ENCODE results near the gene GNB3.

Gene GNB3

DNA sequence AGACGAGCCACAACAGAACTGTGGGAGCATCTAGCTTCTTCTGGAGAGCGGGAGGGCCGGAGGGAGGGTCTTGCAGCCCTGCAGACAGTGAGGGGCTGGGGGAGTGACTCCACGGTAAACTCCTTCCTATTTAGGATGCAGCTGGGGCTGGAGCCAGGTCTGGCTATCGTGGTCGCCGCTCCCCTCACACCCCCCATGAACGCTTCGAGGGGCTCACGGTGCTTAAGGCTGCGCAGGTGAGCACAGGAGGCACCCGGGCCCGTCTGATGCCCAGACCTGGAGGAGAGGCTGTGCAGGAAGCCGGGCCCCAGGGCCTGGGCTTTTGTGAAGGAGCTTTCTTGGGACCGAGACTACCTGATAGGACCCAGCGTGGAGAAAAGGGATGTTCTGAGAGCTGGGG lies 3.9 kb upstream of the GNB3 start:
- no peak for DNase-seq (ENCODE audit: low spot score)

DNA sequence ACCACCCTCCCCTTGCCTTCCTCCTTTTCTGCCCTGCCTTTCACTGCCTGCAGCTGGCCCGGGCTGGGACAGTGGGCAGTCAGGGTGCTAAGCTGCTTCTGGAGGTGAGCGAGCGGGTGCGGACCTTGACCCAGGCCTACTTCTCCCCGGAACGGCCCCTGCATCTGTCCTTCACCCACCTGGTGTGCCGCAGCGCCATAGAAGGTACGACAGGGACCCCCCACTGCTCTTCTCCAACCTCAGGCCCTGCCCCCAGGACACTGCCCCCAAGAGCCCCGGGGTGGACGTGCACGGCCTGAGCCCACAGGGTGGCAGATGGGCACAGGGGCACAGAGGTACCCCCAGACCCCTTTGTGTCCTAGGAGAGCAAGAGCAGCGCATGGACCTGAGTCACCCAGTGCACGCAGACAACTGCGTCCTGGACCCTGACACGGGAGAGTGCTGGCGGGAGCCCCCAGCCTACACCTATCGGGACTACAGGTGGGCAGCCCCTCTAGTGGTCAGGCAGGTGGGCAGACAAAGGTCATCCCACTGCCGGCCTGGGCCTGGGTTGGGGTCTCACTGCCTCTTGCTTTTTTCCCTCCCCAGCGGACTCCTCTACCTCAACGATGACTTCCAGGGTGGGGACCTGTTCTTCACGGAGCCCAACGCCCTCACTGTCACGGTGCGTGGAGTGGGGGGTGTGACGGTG lies 3.2 kb upstream of the GNB3 start:
- DNase-seq (ENCODE audit: low spot score) = no peak

DNA sequence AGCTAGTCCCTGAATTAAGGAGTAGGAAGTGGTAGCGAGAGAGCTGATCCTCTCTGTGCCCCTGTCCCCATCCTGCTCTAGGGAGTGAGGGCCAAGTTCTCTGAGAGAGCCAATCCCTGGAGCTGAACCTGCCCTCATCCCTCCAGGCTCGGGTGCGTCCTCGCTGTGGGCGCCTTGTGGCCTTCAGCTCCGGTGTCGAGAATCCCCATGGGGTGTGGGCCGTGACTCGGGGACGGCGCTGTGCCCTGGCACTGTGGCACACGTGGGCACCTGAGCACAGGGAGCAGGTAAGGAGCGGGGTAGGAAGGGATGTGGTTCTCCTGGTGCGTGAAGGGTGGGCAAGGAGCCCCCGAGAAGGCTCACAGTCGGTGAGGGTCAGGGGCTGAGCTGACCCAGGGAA lies 1.9 kb upstream of the GNB3 start:
- no peak for DNase-seq (ENCODE audit: low spot score)

DNA sequence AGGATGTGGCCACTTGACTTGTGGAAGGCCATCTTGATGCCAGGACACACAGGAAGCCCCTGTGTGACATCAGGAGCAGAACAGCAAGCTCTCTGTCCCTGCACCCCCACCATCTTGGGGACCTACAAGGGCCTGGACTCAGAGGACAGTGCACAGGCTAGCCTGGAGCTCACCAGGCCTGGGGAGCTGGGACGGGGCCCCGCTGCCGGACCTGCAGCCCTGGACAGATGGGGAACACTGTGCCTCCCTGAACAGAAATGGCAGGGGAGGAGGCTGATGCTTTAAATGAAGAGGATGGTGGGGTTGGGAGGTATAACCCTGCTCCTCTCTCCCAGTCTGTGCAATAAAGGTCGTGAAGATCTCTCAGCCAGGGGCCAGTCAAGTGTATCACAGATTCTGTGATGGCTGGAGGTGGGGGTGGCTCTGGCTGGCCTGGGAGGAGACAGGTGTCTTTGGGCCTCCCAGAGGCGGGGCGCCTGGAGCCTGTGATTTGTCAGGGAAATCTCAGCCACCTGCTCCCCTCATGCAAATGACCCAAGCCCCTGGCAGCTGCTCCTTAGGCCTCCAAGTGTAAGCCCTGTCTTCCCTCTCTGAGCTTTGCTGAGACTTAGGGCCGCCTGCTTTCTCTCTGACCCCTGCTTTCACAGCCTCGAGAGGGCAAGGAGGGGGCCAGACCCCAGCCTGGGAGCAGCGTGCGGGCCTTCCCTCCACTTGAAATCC lies 1.1 kb upstream of the GNB3 start:
- DNase-seq (ENCODE audit: low spot score) = peak; percentile 90

DNA sequence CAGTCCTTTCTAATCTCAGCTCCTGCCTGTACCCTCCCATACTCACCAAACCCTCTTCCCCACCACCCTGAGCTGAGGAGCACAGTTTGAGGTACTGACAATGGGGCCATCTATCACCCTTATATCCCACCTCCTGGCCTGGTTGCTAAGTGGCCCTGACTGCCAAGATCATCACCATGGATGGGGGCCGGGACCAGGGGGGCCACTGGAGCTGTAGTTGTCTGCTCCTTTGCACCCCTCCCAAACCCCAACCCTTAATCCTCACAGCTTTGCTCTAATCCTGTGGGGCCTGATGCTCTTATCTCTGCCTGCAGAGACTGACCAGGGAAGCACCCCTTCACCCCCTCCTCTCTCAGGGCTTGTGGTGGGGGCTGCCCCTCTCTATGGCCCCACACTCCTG lies 395 bp upstream of the GNB3 start:
- DNase-seq (ENCODE audit: low spot score) = no peak

DNA sequence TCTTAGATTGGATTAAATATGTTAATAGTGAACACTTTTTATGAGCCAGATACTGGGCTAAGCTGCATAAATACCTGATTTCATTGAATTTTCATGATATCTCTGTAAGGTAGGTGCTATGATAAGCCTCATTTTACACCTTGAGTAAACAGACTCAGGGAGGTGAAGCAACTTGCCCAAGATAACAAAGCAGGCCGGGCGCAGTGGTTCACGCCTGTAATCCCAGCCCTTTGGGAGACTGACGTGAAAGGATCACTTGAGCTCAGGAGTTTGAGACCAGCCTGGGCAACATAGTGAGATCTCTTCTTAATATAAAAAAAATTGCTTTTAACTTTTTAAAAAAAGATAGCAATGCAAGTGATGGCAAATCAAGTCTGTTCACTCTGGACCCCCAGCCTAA lies 1.4 kb downstream of the GNB3 start:
- DNase-seq (ENCODE audit: low spot score) = no peak

DNA sequence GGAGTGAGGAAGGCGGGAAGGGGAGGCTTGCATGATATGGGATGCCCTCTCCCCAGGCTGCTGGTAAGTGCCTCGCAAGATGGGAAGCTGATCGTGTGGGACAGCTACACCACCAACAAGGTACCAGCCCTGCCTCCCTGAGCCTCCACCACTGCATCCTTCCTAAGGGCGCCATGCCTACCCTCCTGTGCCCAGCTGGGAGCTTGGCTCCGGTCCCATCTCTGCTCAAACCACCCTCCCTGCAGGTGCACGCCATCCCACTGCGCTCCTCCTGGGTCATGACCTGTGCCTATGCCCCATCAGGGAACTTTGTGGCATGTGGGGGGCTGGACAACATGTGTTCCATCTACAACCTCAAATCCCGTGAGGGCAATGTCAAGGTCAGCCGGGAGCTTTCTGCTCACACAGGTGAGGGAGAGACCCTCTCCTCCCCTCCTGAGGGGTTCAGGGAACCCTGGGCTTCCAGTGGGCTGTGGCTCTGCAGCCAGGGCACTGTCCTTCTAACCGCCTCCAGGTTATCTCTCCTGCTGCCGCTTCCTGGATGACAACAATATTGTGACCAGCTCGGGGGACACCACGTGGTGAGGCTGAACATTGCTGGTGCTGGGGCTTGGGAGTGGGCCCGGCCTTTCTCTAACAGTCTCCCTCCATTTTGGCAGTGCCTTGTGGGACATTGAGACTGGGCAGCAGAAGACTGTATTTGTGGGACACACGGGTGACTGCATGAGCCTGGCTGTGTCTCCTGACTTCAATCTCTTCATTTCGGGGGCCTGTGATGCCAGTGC lies 2.6 kb downstream of the GNB3 start:
- peak; percentile 59 for DNase-seq (ENCODE audit: low spot score)

DNA sequence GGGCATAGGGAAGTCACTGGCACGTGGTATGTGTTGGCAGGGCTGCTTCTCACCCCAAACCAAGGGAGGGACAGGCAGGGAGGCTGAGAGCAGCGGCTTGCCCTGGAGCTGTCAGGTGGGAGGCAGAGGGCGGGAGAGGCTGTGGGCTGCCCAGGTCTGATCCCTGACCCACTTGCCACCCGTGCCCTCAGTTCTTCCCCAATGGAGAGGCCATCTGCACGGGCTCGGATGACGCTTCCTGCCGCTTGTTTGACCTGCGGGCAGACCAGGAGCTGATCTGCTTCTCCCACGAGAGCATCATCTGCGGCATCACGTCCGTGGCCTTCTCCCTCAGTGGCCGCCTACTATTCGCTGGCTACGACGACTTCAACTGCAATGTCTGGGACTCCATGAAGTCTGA lies 4.7 kb downstream of the GNB3 start:
- no peak for DNase-seq (ENCODE audit: low spot score)

DNA sequence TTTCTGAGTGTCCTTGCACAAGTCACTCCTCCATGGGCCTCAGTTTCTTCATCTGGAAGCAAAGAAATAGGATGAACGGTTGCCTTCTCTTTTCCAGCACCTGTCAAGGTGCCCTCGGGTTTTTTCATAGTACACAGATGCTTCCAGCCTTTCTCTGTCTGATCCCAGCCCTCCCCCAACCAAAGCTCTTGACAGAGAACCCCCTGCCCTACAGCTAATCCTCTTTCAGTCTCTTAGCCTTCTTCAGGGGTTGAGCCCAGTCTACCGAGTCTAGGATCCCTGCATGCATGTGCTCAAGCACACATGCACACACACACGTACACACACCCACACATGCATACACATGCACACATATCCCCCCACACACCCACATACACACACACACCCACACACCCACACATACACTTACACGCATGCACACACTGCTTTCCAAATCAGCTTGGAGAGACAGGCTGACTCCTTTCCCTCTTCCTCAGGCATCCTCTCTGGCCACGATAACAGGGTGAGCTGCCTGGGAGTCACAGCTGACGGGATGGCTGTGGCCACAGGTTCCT lies 5.7 kb downstream of the GNB3 start:
- no peak for DNase-seq (ENCODE audit: low spot score)

DNA sequence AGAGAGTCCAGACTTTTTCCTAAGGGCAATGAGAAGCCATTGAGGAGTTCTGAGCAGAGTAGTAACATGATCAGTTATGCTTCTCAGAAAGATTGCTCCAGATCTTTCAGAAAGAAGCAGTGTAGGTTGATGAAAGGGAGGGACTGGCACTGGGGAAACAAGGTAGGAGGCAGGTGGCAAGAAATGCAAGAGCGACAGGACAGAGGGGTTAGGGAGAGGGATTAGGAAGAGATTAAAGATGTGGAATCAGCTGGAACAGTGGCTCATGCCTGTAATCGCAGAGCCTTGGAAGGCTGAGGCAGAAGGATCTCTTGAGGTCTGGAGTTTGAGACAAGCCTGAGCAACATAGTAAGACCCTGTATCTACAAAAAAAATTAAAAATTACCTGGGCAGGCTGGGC lies 7.0 kb downstream of the GNB3 start:
- no peak for DNase-seq (ENCODE audit: low spot score)

DNA sequence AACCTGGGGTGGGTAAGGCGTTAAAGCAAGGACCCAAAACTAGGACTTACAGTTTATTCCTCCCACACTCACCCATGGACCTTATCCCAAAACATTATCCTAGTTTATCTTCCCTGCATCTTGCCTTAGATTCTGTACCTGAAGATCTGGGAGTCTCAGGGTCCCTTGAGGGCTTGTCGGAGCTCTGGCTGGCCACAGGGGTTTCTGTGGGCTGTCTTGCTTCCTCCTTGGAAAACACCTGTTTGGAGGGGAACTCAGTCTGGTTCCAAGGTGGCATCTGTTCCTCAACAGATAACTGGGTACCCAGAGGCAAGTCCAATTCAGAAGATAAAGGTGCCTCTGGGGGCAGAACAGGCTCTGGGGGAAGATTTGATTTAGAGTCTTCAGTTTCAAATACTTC lies 8.7 kb downstream of the GNB3 start:
- DNase-seq (ENCODE audit: low spot score) = no peak

DNA sequence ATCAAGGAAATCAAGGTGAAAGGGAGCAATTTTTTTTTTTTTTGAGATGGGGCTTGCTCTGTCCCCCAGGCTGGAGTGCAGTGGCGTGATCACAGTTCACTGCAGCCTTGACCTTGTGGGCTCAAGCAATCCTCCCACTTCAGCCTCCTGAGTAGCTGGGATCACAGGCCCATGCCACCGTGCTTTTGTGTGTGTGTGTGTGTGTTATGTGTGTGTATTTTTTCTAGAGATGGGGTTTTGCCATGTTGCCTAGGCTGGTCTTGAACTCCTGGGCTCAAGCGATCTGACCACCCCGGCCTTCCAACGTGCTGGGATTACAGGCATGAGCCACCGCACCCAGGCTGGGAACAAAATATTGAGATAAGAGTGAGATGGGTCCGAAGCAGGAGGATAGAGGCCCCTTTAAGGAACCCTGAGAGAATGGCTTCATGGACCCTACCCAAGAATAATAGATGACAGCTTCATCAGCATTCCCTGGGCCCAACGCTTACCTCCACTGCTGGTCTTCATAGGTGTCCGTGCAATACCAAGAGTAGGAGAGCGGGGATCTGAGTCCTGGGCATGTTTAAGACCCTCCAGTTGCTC lies 9.3 kb downstream of the GNB3 start:
- no peak for DNase-seq (ENCODE audit: low spot score)

DNA sequence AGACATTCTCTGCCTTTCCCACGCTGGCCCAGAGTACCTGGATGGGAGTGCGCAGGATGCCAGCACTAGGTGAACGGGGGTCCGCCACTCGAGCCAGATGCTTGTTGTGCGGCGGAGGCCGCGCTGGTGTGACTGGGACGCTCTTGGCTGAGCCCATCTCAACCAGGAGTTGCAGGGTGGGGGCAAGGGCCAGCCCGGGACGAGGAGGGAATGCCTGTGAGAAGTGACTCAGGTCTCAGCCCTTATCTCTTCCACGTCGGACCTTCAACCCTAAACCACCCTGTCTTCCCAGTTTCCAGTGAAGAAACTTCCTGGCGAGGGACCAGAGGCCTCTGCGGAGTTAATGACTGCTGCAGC lies 10.0 kb downstream of the GNB3 start:
- DNase-seq (ENCODE audit: low spot score) = no peak

DNA sequence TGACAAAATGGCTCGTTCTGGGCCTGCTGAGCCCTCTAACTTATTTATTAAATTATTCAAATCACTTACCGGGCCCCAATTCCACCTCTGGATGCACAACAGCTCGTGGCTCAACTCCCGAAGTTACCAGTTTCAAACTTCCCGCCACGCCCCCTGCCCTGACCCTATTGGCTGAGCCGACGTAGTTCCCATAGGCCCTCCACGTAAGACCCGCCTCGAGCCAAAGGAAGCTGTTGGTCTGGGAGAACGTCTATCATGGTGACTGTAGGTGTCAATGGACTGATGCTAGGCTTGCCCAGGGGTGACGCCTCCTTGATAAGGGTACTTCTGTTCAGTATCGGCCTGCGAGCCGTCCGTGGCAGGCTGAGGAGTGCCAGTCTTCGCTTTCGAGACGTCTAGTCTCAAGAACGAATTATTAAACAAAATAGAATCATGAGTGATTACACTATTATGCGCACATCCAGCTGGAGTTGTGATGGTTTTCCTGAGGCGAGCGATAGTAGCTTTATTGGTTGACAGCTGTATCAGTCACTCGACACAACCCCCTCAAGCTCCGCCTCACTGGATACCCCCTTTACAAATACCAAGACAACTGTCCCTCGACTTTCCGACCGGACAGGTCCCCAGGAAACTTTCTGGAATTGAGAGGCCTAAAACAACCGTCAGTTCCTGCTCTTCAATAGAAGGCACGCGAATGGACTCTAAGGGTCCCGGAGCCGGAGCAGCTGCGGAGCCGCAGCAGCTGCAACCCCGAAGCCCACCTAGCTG lies 10.6 kb downstream of the GNB3 start, which contains the start of gene CDCA3:
TSS of gene CDCA3 (minus strand) at position 134 of the 768 bp plus-strand sequence. CDS start 334 bp downstream, outside the sequence.
- DNase-seq (ENCODE audit: low spot score) = peak; percentile 99

DNA sequence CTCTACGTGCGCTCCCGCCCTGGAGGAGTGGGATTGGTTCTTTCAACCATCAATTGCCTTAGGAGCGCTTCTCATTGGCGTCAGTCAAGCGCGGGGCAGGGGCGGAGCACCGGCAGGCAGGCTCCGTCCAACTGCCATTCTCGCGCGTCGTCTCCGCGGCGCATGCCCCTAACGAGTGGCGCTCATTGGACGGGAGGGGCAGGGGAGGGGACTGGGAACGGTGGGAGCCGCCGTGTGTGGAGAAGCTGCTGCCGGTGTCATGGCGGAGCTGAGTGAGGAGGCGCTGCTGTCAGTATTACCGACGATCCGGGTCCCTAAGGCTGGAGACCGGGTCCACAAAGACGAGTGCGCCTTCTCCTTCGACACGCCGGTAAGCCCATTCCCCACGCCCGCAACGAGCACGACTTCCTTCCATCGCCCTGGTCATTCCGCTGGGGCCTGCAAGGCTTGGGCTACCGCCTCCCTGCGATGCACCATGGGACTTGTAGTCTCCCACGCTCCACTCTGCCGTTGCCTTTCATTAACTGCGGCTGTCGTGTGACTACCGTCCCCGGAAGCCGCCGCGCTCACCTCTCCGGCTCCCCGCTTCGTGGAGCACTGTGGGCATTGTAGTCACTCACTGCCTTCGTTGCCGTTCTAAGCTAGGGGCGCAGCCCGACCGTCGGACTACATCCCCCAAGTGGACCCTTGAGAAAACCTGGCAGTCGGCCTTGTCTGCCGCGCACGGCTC lies 11.4 kb downstream of the GNB3 start, which contains the start of gene USP5:
TSS of gene USP5 (plus strand) at position 230 of the 730 bp plus-strand sequence. CDS start at position 260, 30 bp downstream.
- peak; percentile 100 for DNase-seq (ENCODE audit: low spot score)

DNA sequence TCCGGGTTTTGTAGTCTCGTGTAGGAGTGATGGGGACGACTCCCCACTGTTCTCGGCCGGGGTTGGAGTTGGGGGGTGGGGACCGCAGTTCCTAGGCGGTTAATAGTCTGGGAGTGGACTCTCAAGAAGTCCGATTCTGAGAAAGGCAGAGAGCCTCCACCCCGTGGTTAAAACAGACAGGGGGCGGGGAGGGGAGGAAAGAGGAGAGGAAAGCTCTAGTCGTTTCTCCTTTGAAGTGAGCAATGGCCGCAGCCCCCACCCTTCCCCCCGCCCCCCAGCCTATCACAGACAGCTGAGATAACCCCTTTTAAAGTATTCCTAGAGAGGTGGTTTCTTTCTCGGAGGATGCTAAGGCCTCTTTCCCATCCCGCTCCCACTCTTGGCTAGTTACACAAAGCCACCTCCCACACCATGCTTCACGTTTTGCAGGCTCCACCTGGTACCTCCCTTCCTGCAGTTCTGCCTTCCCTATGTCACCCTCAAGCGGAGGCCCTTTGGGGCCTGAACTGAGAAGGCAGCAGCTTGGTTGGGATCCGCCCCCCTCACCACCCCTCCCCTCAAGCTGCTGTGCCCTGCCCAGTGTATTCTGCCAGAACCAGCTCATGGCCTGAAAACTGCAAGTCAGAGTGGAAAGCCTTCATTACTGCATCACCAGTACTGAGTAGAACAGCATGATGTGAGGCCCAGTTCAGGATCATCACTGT lies 12.1 kb downstream of the GNB3 start:
- no peak for DNase-seq (ENCODE audit: low spot score)

DNA sequence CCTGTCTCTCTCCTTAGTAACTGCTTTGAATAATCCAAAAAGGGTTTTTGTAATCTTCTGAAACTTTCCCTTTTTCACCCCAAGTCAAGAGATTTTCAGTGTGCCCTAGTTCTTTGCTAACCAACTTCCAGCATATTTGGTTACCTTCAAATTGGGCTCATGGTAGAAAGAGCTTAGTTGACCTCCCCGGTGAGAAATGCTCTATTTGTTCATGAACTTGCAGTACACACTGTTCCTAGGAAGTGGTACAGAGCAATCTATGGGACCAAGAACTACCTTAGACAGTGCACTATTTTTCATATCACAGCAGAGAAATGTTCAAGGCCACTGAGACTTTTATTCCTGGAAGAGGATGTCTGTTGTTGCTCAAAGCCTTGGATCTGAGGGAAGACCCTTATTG lies 12.9 kb downstream of the GNB3 start:
- DNase-seq (ENCODE audit: low spot score) = no peak

DNA sequence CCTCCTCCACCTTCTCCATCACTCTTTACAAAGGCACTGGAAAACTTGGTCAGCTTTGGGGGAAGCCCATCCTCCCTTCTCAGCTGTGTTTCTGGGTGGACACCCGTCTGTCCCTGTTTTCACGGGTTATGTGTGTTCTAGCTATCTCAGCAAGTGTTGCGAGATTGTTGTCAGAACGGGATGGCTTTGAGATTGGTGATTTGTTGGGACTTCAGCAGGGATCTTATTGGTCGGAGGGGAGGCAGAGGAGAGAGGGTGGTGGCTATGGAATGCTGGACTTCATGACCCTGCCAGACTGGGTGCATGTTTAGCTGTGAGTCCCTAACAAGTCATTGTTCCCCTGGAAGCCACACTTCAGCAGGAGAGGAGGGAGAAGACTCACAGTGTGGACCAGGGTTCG lies 13.3 kb downstream of the GNB3 start:
- no peak for DNase-seq (ENCODE audit: low spot score)

DNA sequence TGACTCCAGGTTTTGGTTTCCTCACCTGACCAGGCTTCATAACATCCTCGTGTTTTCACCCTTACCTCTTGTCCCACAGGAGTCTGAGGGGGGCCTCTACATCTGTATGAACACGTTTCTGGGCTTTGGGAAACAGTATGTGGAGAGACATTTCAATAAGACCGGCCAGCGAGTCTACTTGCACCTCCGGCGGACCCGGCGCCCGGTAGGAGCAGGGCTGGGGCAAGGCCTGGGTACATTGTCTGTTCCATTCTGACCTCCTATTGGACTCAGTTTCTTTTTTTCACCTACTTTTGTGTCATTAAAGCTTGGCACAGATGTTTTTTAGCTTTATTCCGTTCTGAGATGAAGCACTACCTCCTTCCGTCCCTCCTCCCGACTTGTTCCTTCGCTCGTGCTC lies 14.6 kb downstream of the GNB3 start:
- no peak for DNase-seq (ENCODE audit: low spot score)

DNA sequence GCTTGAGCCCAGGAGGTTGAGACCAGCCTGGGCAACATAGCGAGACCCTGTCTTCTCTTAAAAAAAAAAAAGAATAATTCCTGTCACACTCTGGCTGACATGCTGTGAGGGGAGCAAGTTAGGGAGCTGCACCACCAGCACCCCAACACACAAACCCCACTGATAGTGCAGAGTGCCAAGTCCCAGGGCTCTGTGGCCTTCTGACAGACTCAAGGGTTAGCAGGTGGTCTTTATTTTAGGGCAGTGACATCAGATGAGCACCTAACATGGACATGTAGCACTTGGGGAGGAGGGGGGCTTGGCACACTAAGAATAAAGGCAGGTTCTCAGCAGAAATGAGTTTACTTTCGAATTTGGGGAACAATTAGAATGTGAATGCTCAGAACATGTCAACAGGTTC lies 18.1 kb downstream of the GNB3 start:
- no peak for DNase-seq (ENCODE audit: low spot score)

Data from SK-N-DZ (cell line).